Activated T-helper 2 cell treated with anti-CD3 and anti-CD28 coated beads, Interferon-gamma antibody, Interleukin-2, Interleukin-4, amounts not matched to agents 10 μg/mL and 5 μg/mL and 100 μg/mL, durations not matched to agents 14 hours and 24 hours and 36 hours (primary cell): Measurements from ENCODE around the gene SETD1A. TPM values are rescaled to one million over a fixed set of nuclear protein-coding genes. Genes with fewer than 3 reads are reported as not detected.

Source experiments
- DNase-seq: peaks from one replicate; pipeline ENCODE4 v3.0.0; 2021; ENCODE audit warnings: low spot score
- H3K27ac Mint-ChIP-seq: one replicate; pipeline ENCODE4 v1.8.0; 2021; ENCODE audit warnings: mixed read lengths
- H3K27me3 Mint-ChIP-seq: one replicate; pipeline ENCODE4 v1.8.0; 2021; ENCODE audit warnings: low read depth, mixed read lengths
- H3K36me3 Mint-ChIP-seq: one replicate; pipeline ENCODE4 v1.8.0; 2021; ENCODE audit warnings: low read depth, mixed read lengths
- H3K4me1 Mint-ChIP-seq: one replicate; pipeline ENCODE4 v1.8.0; 2021; ENCODE audit warnings: low read depth, mixed read lengths
- H3K4me3 Mint-ChIP-seq: one replicate; pipeline ENCODE4 v1.8.0; 2021; ENCODE audit warnings: low read depth, mild to moderate bottlenecking, moderate library complexity, mixed read lengths
- H3K9me3 Mint-ChIP-seq: one replicate; pipeline ENCODE4 v1.8.0; 2021; ENCODE audit warnings: mixed read lengths
- intact Hi-C: fragments of 100-400 bp; cut with micrococcal nuclease; formaldehyde crosslinking; loops from one replicate; pipeline ENCODE4 v1.15.1; 2023
- total RNA-seq: library from RNA; stranded (reverse); gene quantifications from 2 replicates; pipeline ENCODE4 v1.2.3, GENCODE V29; 2022

The SETD1A gene
- total RNA-seq, 1 donor from 2014 or later = 28.9 TPM

DNA sequence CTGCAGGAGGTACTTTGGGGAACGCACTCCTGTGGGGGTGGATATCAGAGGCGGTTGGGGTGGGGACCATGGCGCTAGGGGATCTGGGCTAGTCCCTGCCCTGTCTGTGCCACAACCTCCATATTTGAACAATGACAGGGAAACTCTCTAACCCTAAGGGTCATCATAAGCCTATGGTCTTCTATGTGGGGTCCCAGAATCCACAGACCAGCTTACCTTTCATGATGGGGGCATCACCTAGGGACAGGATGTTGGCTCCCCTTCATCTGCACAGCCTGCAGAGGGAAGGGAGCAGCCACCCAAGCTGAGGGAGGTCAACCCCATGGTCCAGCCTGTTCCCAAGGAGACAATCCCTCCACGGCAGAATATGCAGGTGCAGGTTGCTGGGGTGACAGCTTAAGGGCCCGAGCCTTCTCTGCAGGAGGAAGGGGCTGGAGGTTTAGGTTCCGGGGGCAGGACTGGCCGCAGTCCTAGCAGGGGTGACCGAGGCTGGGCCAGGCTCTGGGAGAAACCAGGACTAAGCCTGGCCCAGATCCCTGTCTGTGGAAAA is 7.0 kb upstream of the SETD1A start:
- peaks cover 12% of the 10 kb centered on the region for H3K4me1 Mint-ChIP-seq
- peak overlapping the region; percentile 87 for H3K4me3 Mint-ChIP-seq
- peak overlapping the region; percentile 80 for H3K27ac Mint-ChIP-seq
- intact Hi-C loops = loop anchor here (10.0 kb wide), 1 partner anchor 234 kb away; the partner anchor contains the start of gene FUS
- H3K27me3 Mint-ChIP-seq = no peaks in the 10 kb centered on the region
- peaks cover 14% of the 10 kb centered on the region for H3K36me3 Mint-ChIP-seq
- no peaks in the 10 kb centered on the region for H3K9me3 Mint-ChIP-seq
- DNase-seq = no peak

- peak overlapping the region; percentile 13 for H3K4me3 Mint-ChIP-seq
- intact Hi-C loops = loop anchor here (10.0 kb wide), 1 partner anchor 234 kb away; the partner anchor contains the start of gene FUS
Measured at GRCh38 chr16:30951193-30951592, 6.4 kb upstream of the SETD1A start.

DNA sequence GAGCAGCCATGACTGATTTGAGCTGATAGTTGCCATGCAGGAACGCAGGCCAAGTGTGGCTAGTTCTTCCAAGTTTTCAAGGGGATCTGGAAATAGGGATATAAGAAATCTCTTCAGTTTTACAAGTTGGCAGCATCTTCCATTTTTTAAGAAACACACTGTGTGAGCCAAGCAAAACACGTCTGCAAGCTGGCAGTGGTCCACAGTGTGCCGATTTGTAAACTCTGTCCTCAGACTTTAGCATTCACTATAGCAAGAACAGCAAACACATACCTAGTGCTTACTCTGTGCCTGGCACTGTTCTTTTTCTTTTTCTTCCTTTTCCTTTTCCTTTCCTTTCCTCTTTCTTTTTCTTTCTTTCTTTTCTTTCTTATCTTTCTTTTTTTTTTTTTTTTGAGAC is 5.8 kb upstream of the SETD1A start:
- Mint-ChIP-seq H3K4me3 (peak overlapping the region; percentile 21), H3K27ac (no peak overlapping the region), H3K36me3 (peaks cover 15% of the 10 kb centered on the region), H3K4me1 (peaks cover 18% of the 10 kb centered on the region), H3K27me3 (no peaks in the 10 kb centered on the region), H3K9me3 (no peaks in the 10 kb centered on the region)
- no peak for DNase-seq
- intact Hi-C loops = loop anchor here (10.0 kb wide), 1 partner anchor 233 kb away; the partner anchor contains the start of gene FUS

More at GRCh38 chr16:30951193-30951592, 6.4 kb upstream of the SETD1A start:
- Mint-ChIP-seq H3K27me3 (no peaks in the 10 kb centered on the region), H3K4me1 (peaks cover 14% of the 10 kb centered on the region), H3K27ac (no peak overlapping the region), H3K36me3 (peaks cover 16% of the 10 kb centered on the region), H3K9me3 (no peaks in the 10 kb centered on the region)
- DNase-seq = no peak

DNA sequence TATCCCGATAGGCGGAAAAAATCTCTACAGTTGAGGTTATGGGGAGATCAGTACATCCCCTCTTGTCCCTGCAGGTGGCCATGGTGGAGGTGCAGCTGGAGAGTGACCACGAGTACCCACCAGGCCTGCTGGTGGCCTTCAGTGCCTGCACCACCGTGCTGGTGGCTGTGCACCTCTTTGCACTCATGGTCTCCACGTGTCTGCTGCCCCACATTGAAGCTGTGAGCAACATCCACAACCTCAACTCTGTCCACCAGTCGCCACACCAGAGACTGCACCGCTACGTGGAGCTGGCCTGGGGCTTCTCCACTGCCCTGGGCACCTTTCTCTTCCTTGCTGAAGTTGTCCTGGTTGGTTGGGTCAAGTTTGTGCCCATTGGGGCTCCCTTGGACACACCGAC is 4.4 kb upstream of the SETD1A start:
- peaks cover 18% of the 10 kb centered on the region for H3K4me1 Mint-ChIP-seq
- no peaks in the 10 kb centered on the region for H3K9me3 Mint-ChIP-seq
- no peaks in the 10 kb centered on the region for H3K27me3 Mint-ChIP-seq
- H3K4me3 Mint-ChIP-seq = no peak overlapping the region
- H3K27ac Mint-ChIP-seq = no peak overlapping the region
- no peak for DNase-seq
- intact Hi-C loops = loop anchor here (10.0 kb wide), 1 partner anchor 232 kb away; the partner anchor contains the start of gene FUS
- peaks cover 10% of the 10 kb centered on the region for H3K36me3 Mint-ChIP-seq

- Mint-ChIP-seq H3K4me1 (peaks cover 21% of the 10 kb centered on the region), H3K4me3 (no peak overlapping the region), H3K27ac (no peak overlapping the region), H3K27me3 (no peaks in the 10 kb centered on the region), H3K9me3 (no peaks in the 10 kb centered on the region), H3K36me3 (peaks cover 13% of the 10 kb centered on the region)
- peak; percentile 42 for DNase-seq
- intact Hi-C loops = loop anchor here (10.0 kb wide), 1 partner anchor 231 kb away; the partner anchor contains the start of gene FUS
Measured at GRCh38 chr16:30953511-30954124, 3.9 kb upstream of the SETD1A start.

DNA sequence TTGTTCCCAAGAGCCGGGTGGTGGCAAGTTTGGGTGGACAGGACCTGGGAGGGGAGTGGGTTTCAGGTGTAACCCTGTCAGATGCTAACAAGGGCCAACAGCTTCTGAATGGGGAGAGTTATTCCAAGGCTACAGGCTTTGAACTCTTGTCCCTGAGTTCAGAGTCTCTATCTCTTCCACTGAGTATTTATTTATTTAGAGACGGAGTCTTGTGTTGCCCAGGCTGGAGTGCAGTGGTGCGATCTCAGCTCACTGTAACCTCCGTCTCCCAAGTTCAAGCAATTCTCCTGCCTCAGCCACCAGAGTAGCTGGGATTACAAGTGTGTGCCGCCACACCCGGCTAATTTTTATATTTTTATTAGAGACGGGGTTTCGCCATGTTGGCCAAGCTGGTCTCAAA is 2.6 kb upstream of the SETD1A start:
- Mint-ChIP-seq H3K27ac (peak overlapping the region; percentile 42), H3K27me3 (no peaks in the 10 kb centered on the region), H3K9me3 (no peaks in the 10 kb centered on the region), H3K36me3 (peaks cover 26% of the 10 kb centered on the region), H3K4me1 (peaks cover 32% of the 10 kb centered on the region), H3K4me3 (no peak overlapping the region)
- no peak for DNase-seq
- intact Hi-C loops = loop anchor here (5.0 to 10.0 kb wide), 2 partner anchors 230 to 922 kb away; partner anchors contain the start of gene FUS

- peak; percentile 81 for DNase-seq
- H3K4me3 Mint-ChIP-seq = peak overlapping the region; percentile 95
- H3K27ac Mint-ChIP-seq = peak overlapping the region; percentile 99
- intact Hi-C loops = loop anchor here (1.0 to 10.0 kb wide), 7 partner anchors 34 to 920 kb away; partner anchors contain the start of genes ARMC5, CFAP119, FBXL19 and FUS
- peaks cover 42% of the 10 kb centered on the region for H3K36me3 Mint-ChIP-seq
- H3K4me1 Mint-ChIP-seq = peaks cover 26% of the 10 kb centered on the region
- H3K27me3 Mint-ChIP-seq = no peaks in the 10 kb centered on the region
- H3K9me3 Mint-ChIP-seq = no peaks in the 10 kb centered on the region
Measured at GRCh38 chr16:30956601-30957455, 726 bp upstream of the SETD1A start.

- H3K9me3 Mint-ChIP-seq = no peaks in the 10 kb centered on the region
- no peaks in the 10 kb centered on the region for H3K27me3 Mint-ChIP-seq
- intact Hi-C loops = loop anchor here (5.0 to 10.0 kb wide), 2 partner anchors 226 to 919 kb away; partner anchors contain the start of gene FUS
- H3K4me3 Mint-ChIP-seq = peak overlapping the region; percentile 93
- H3K27ac Mint-ChIP-seq = peak overlapping the region; percentile 88
- H3K4me1 Mint-ChIP-seq = peaks cover 26% of the 10 kb centered on the region
- DNase-seq = no peak
- H3K36me3 Mint-ChIP-seq = peaks cover 55% of the 10 kb centered on the region
Measured at GRCh38 chr16:30958175-30959079, 873 bp downstream of the SETD1A start.

- no peak for DNase-seq
- Mint-ChIP-seq H3K9me3 (no peaks in the 10 kb centered on the region), H3K4me1 (peaks cover 22% of the 10 kb centered on the region), H3K27ac (no peak overlapping the region), H3K36me3 (peaks cover 73% of the 10 kb centered on the region), H3K27me3 (no peaks in the 10 kb centered on the region), H3K4me3 (no peak overlapping the region)
- intact Hi-C loops = no loop called here
Measured at GRCh38 chr16:30961384-30961783, 3.8 kb downstream of the SETD1A start.

DNA sequence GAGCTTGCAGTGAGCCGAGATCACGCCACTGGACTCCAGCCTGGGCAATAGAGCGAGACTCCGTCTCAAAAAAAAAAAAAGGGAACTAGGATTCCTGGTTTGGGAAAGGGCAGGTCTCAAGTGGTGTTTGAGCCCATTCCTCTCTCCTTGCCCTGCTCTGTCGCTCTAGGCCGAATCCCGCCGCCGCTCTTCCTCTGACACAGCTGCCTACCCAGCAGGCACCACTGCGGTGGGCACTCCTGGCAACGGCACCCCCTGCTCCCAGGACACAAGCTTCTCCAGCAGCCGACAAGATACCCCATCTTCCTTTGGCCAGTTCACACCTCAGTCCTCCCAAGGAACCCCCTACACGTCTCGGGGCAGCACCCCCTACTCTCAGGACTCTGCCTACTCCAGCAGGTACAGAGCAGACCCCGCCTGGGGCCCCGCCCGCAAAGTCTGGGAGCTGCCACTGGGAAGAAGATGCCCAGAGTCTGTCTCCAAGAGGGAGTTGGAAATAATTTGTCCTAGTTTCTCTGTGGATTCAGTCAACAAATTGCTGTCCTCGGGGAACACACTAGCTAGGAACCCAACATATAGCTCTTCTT is 6.5 kb downstream of the SETD1A start:
- H3K9me3 Mint-ChIP-seq = no peaks in the 10 kb centered on the region
- peaks cover 84% of the 10 kb centered on the region for H3K36me3 Mint-ChIP-seq
- no peak overlapping the region for H3K27ac Mint-ChIP-seq
- H3K27me3 Mint-ChIP-seq = no peaks in the 10 kb centered on the region
- peaks cover 14% of the 10 kb centered on the region for H3K4me1 Mint-ChIP-seq
- intact Hi-C loops = no loop called here
- no peak for DNase-seq
- H3K4me3 Mint-ChIP-seq = no peak overlapping the region

GRCh38 chr16:30964574-30965226 is 7.1 kb downstream of the SETD1A start:
- DNase-seq = no peak
- H3K4me1 Mint-ChIP-seq = peaks cover 7% of the 10 kb centered on the region
- H3K9me3 Mint-ChIP-seq = no peaks in the 10 kb centered on the region
- no peak overlapping the region for H3K4me3 Mint-ChIP-seq
- H3K27me3 Mint-ChIP-seq = no peaks in the 10 kb centered on the region
- intact Hi-C loops = no loop called here
- H3K27ac Mint-ChIP-seq = no peak overlapping the region
- peaks cover 79% of the 10 kb centered on the region for H3K36me3 Mint-ChIP-seq
